ENCODE results near the gene EGFL8. TPM values are rescaled to one million over a fixed set of nuclear protein-coding genes. Genes with fewer than 3 reads are reported as not detected.
"Not testable (repeated sequence)": the region's sequence is repeated elsewhere in the genome, so short reads cannot be mapped to it uniquely, and the experiment has no call there.

Gene EGFL8
- total RNA-seq, 2 donors from 2014 or later, result 6.7 to 10.1 TPM

DNA sequence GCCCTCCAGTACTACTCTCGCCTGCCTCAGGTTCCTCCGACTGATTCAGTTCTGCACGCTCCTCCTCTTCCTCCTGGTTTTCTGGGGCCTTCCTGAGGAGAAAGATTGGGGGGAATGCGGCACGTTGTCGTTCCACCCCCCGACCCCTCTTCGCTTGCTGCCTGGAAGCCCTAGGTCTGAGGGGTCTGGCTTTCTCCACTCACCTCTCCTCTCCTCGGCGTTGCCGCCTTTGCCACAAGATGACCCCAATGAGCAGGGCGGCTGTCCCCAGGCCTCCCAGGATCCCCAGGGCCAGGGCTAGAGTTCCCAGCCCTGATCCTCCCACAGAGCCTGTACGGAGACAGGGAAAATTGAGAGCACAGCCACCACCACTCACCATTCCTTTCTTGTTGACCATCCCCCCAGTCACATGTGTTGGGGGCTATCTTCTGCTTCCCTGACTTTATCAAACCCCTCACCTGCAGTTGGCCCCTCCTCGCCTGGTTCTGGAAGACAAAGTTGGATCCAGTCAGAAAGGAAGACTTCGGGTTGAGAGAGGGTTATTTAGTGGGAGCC lies 16.8 kb downstream of the EGFL8 start:
- H3K4me1 Mint-ChIP-seq, result peaks cover 31% of the 10 kb centered on the region

DNA sequence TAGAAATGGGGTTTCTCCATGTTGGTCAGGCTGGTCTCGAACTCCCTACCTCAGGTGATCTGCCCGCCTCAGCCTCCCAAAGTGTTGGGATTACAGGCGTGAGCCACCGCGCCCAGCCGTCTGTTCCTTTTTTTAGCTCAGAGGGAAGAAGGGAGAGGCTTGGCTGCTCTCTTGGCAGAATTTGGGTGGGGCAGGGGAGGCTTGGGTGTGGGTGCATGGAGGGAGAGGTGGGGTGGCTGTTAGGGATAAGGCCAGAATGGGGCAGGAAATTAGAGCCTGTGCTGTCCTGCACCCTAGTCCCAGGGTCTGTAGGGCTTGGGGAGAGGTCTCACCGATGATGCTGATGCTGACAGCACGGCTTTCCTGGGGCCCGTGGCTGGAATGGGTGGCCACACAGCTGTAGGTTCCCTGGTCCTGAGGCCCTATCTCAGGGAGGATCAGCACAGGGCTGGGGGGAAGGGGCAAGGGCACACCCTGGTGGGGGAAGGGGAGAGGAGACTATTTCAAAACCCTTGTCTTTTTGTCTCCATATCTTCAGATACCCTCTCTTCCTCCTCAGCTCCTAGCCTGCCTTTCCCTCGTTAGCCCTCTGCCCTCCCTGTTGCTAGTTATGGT lies 17.6 kb downstream of the EGFL8 start:
- H3K27ac Mint-ChIP-seq, result no peak overlapping the region

More for the DNA sequence above, 16.8 kb downstream of the EGFL8 start:
- Mint-ChIP-seq H3K27me3 (no peaks in the 10 kb centered on the region), H3K36me3 (ENCODE audit: low read depth) (peaks cover 86% of the 10 kb centered on the region), H3K27ac (no peak overlapping the region), H3K4me3 (peak overlapping the region; percentile 28), H3K9me3 (no peaks in the 10 kb centered on the region)
- no peak for ATAC-seq (replicated peaks)

DNA sequence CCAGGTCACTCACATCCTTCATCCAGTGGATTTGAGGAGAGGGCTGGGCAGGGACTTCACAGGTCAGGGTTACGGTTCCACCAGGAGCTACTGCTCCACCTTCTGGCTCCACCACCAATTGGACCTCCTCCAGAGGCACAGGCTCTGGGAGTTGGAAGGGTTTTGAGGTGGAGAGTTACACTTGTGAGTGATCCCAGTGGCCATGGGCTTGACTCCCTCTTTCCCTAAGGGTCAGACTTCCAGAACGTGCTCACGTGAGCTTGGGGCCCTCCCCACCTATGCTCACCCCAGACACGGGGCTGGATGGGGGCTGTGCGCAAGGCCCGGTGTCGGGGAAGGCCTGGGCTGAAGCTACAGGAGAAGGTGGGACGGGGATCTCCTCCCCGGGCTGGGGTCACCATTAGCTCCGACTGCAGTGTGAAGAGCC lies 18.2 kb downstream of the EGFL8 start:
- Mint-ChIP-seq H3K27me3 (no peaks in the 10 kb centered on the region), H3K27ac (peak overlapping the region; percentile 75), H3K4me1 (peaks cover 34% of the 10 kb centered on the region), H3K9me3 (no peaks in the 10 kb centered on the region), H3K36me3 (ENCODE audit: low read depth) (peaks cover 97% of the 10 kb centered on the region), H3K4me3 (peak overlapping the region; percentile 12)
- ATAC-seq (replicated peaks), result no peak

More for the DNA sequence above, 17.6 kb downstream of the EGFL8 start:
- H3K9me3 Mint-ChIP-seq, result no peaks in the 10 kb centered on the region
- H3K4me3 Mint-ChIP-seq, result peak overlapping the region; percentile 28
- no peaks in the 10 kb centered on the region for H3K27me3 Mint-ChIP-seq
- ATAC-seq (replicated peaks), result no peak
- peaks cover 31% of the 10 kb centered on the region for H3K4me1 Mint-ChIP-seq
- peaks cover 94% of the 10 kb centered on the region for H3K36me3 Mint-ChIP-seq (ENCODE audit: low read depth)

DNA sequence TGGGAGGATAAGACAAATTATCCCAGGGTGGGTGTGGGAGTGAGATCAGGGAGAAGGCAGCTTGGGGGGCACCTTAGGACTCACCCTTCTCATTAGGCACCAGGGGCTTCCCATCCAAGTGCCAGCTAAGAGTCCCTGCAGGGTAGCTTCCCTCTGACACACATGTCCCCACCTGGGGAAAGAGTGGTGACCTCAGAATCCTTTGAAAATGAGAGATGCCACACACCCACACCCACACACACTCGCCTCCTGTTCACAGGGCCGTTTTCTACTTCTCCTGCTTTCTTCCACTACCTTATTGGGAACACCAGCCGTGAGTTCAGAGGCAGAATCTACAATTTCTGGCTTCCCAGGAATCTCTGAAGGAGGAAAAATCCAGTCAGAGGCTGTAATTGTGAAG lies 18.6 kb downstream of the EGFL8 start:
- Mint-ChIP-seq H3K36me3 (ENCODE audit: low read depth) (peaks cover 97% of the 10 kb centered on the region), H3K27ac (peak overlapping the region; percentile 75), H3K9me3 (no peaks in the 10 kb centered on the region), H3K4me3 (peak overlapping the region; percentile 12), H3K27me3 (no peaks in the 10 kb centered on the region), H3K4me1 (peaks cover 37% of the 10 kb centered on the region)
- no peak for ATAC-seq (replicated peaks)

- Mint-ChIP-seq H3K4me3 (peak overlapping the region; percentile 12), H3K4me1 (peaks cover 39% of the 10 kb centered on the region), H3K27ac (peak overlapping the region; percentile 75), H3K36me3 (ENCODE audit: low read depth) (peaks cover 97% of the 10 kb centered on the region), H3K9me3 (no peaks in the 10 kb centered on the region), H3K27me3 (no peaks in the 10 kb centered on the region)
- ATAC-seq (replicated peaks), result no peak
Observed at GRCh38 chr6:32183483-32184083, 19.2 kb downstream of the EGFL8 start.

- Mint-ChIP-seq H3K4me1 (peaks cover 39% of the 10 kb centered on the region), H3K27ac (peak within 1 kb of the TSS; percentile 75), H3K4me3 (peak within 1 kb of the TSS; percentile 12), H3K27me3 (no peaks in the 10 kb centered on the region), H3K36me3 (ENCODE audit: low read depth) (peaks cover 97% of the 10 kb centered on the region), H3K9me3 (no peaks in the 10 kb centered on the region)
- ATAC-seq (replicated peaks), result no peak
Observed at GRCh38 chr6:32184084-32184640, 19.8 kb downstream of the EGFL8 start, which contains the start of gene AGER. Gene AGER (minus strand): TSS chr6:32184253. CDS start chr6:32184222, 31 bp downstream.

DNA sequence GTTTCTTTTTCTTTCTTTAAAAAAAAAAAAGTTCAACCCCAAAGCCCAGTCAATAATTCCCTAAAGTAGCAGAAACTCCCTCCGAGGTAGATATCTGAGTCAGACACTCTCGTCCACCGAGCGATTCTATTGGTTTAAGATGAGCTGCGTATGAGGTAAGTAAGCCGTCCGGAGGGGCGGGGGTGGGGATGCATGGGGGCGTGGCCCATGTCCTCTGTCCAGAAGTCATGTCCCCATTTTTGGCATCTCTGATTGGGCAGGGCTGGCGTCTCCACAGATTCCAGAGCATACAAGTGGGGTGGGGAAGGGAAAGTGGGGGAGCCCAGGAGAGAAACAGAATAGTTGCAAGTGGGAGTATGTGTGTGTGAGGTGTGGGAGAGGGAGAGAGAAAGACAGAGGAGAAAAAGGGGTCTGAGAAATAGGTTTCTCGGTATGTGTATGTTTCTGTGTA lies 21.3 kb downstream of the EGFL8 start:
- peak; percentile 86 for ATAC-seq (replicated peaks)
- H3K36me3 Mint-ChIP-seq (ENCODE audit: low read depth), result peaks cover 96% of the 10 kb centered on the region

GRCh38 chr6:32186151-32186840 lies 21.9 kb downstream of the EGFL8 start:
- not testable (repeated sequence) for H3K9me3 Mint-ChIP-seq, H3K27me3 Mint-ChIP-seq
- Mint-ChIP-seq H3K27ac (peak overlapping the region; percentile 88), H3K36me3 (ENCODE audit: low read depth) (peaks cover 96% of the 10 kb centered on the region), H3K4me3 (peak overlapping the region; percentile 98), H3K4me1 (peaks cover 36% of the 10 kb centered on the region)
- peak; percentile 13 for ATAC-seq (replicated peaks)

More for the DNA sequence above, 21.3 kb downstream of the EGFL8 start:
- H3K9me3 Mint-ChIP-seq, H3K27me3 Mint-ChIP-seq: not testable (repeated sequence)
- H3K27ac Mint-ChIP-seq, result peak overlapping the region; percentile 88
- H3K4me1 Mint-ChIP-seq, result peaks cover 36% of the 10 kb centered on the region
- H3K4me3 Mint-ChIP-seq, result peak overlapping the region; percentile 98

- Mint-ChIP-seq H3K4me3 (peak overlapping the region; percentile 98), H3K27me3 (no peaks in the 10 kb centered on the region), H3K36me3 (ENCODE audit: low read depth) (peaks cover 96% of the 10 kb centered on the region), H3K4me1 (peaks cover 36% of the 10 kb centered on the region), H3K27ac (peak overlapping the region; percentile 88), H3K9me3 (no peaks in the 10 kb centered on the region)
- no peak for ATAC-seq (replicated peaks)
Observed at GRCh38 chr6:32187009-32187709, 22.8 kb downstream of the EGFL8 start.

DNA sequence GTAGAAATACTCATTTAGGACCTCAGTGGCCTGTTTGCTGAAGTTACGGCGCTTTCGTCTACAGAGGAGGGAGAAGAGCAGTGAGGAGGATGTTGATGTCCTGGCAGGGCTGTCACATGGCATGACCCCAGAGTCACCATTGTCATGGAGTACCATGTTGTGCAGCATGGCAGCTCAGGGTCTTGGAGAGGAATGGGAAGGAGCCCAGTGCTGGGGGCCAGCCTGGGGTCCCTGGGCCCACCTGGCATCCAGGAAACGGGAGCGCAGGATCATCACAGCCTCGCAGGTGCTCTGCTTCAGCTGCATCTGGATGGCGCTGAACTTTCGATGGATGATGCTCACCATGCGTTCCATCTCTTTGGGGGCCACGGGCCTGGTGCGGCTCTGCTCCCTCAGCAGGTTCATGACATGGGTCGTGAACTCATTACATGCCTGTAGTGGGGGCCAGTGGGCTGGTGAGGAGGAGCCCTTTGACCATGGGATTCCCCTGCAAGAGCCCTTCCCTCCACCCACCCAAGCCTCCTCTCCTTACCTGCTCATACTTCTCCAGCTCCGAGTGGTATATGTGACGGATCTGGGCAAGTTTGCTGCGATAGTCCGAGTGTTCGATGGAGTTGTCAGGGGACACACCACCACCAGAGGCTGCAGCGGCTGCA lies 23.5 kb downstream of the EGFL8 start:
- not testable (repeated sequence) for H3K9me3 Mint-ChIP-seq; ATAC-seq (replicated peaks); H3K27me3 Mint-ChIP-seq
- Mint-ChIP-seq H3K36me3 (ENCODE audit: low read depth) (peaks cover 96% of the 10 kb centered on the region), H3K4me1 (peaks cover 35% of the 10 kb centered on the region), H3K27ac (peak overlapping the region; percentile 88), H3K4me3 (peak overlapping the region; percentile 98)

DNA sequence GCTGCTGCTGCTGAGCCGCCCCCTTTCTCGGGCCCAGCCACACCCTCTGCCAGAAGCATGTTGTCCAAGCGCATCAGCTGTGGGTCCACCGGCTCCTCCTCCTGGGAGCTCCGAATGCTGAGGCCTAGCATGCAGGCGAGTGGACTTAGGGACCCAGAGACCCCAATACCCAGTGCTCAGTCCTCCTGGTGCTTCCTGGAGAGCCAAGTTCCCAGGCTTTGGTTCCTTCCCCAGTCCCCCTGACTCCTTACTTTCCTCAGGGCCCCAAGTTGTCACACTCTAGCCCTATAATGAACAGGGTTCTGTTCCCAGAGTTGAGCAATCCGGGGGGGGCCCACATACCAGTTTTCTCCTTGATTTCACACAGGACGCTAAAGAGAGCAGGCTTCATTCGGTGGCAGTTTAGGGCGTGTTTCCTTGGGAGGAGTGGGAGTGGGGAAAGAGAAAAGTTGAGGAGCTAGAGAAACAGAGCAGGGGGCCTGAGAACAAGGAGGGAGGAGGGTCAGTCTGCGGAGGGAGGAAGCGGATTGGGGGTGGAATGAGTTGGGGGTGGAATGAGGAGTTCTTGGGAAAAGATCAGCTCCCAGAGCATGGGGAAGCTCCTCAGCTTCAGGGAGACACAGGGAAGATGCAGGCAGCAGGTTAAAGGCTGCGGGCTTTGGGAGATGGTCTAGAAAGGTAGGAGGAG lies 24.1 kb downstream of the EGFL8 start:
- peaks cover 33% of the 10 kb centered on the region for H3K4me1 Mint-ChIP-seq
- H3K9me3 Mint-ChIP-seq, result no peaks in the 10 kb centered on the region
- peaks cover 90% of the 10 kb centered on the region for H3K36me3 Mint-ChIP-seq (ENCODE audit: low read depth)
- peak overlapping the region; percentile 98 for H3K4me3 Mint-ChIP-seq
- ATAC-seq (replicated peaks), result no peak
- no peaks in the 10 kb centered on the region for H3K27me3 Mint-ChIP-seq
- peak overlapping the region; percentile 95 for H3K27ac Mint-ChIP-seq

GRCh38 chr6:32189069-32189741 lies 24.8 kb downstream of the EGFL8 start:
- Mint-ChIP-seq H3K27ac (peak overlapping the region; percentile 95), H3K4me3 (peak overlapping the region; percentile 98), H3K36me3 (ENCODE audit: low read depth) (peaks cover 84% of the 10 kb centered on the region), H3K9me3 (no peaks in the 10 kb centered on the region), H3K4me1 (peaks cover 39% of the 10 kb centered on the region), H3K27me3 (no peaks in the 10 kb centered on the region)
- no peak for ATAC-seq (replicated peaks)

DNA sequence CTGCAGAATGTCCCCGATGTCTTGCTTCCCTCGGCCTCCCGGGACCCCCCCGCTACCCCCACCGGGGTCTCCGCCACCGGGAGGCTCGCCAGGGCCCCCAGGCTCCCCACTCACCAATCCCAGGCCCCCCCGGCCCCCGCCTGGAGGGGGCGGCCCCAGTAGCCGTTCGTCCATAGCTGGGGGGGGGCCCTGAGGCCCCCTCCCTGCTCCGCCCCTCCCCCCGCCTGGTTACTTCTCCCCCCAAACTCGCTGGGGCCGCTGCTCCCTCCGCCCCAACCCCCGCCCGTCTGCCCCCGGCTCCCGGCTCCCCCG lies 25.3 kb downstream of the EGFL8 start:
- Mint-ChIP-seq H3K27me3 (no peaks in the 10 kb centered on the region), H3K4me3 (peak overlapping the region; percentile 98), H3K9me3 (no peaks in the 10 kb centered on the region), H3K36me3 (ENCODE audit: low read depth) (peaks cover 81% of the 10 kb centered on the region), H3K27ac (peak overlapping the region; percentile 98), H3K4me1 (peaks cover 42% of the 10 kb centered on the region)
- ATAC-seq (replicated peaks), result no peak
